Liver (tissue), 3 donors: ENCODE measurements around the gene CNIH3.

ENCODE experiments used
- EGR1 ChIP-seq, 2 donors: IDR thresholded peaks; 2 replicates each; pipeline ENCODE4 v1.6.1; 2016 to 2018; ENCODE audit warnings: antibody characterized with exemption in 2 of 2, low read depth in 2 of 2
- HNF4A ChIP-seq, 2 donors: conservative IDR thresholded peaks; 2 replicates each; pipeline ENCODE4 v1.6.1; 2016; ENCODE audit warnings: antibody characterized with exemption in 2 of 2, mild to moderate bottlenecking in 2 of 2
- JUND ChIP-seq, 2 donors: IDR thresholded peaks; 2 replicates each; pipeline ENCODE4 v1.6.1; 2016; ENCODE audit warnings: antibody characterized with exemption in 2 of 2
- RAD21 ChIP-seq, 2 donors: IDR thresholded peaks; 2 replicates each; pipeline ENCODE4 v1.6.1; 2016; ENCODE audit warnings: antibody characterized with exemption in 2 of 2, mild to moderate bottlenecking in 2 of 2
- RXRA ChIP-seq, 2 donors: IDR thresholded peaks; 2 replicates each; pipeline ENCODE4 v1.6.1; 2017 to 2018; ENCODE audit warnings: antibody characterized with exemption in 2 of 2, mild to moderate bottlenecking in 1 of 2
- TF ChIP-seq, protein P1 (sequence below): fragments of 150-350 bp; IDR thresholded peaks from 2 replicates; pipeline ENCODE4 v1.5.1; 2017; ENCODE audit warnings: improper control_type of control experiment, low read depth, low read length; ENCODE audit not compliant: missing input control
- TF ChIP-seq, protein P2 (sequence below): IDR thresholded peaks from 2 replicates; pipeline ENCODE4 v1.6.1; 2016; ENCODE audit warnings: antibody characterized with exemption
- TF ChIP-seq, protein P3 (sequence below): IDR thresholded peaks from 2 replicates; pipeline ENCODE4 v1.6.1; 2016; ENCODE audit warnings: antibody characterized with exemption
- donor health status: healthy.
- donor health status: healthy.

DNA sequence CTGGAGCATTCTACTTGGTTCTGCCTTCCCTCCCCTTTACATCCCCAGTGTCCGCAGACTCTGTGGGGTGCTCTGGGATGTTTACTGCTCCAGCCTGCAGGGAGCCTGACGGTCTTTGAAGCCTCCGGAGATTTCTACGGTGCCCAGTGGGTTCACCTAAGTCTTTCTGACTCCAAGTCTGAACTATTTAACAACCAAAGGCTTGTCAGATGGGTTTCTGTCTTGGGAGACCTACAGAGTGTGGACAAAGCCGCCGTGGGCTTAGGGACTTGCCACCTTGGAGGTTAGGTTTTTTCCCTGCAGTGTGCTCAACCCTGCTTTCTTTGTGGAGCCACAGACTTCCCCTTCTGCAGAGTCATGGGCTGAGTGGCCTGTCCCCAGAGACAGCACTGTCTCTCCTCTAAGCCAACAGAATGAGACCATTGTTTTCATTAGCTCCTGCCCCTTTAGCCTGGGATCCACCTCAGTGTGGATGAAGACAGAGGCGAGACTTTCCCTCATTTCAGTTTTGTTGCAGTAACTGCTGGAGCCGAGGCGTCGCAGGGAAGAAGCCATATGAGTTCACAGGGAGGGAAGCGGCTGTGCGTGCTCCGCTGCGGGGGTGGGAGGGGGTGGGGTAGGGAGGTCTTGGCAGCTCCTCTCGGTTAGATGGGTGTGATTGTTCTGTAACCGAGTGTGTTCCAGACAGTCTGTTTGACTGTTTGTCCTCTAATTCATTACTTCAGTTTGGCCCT lies 120.7 kb downstream of the CNIH3 start:
- TF ChIP-seq, protein P1, sequence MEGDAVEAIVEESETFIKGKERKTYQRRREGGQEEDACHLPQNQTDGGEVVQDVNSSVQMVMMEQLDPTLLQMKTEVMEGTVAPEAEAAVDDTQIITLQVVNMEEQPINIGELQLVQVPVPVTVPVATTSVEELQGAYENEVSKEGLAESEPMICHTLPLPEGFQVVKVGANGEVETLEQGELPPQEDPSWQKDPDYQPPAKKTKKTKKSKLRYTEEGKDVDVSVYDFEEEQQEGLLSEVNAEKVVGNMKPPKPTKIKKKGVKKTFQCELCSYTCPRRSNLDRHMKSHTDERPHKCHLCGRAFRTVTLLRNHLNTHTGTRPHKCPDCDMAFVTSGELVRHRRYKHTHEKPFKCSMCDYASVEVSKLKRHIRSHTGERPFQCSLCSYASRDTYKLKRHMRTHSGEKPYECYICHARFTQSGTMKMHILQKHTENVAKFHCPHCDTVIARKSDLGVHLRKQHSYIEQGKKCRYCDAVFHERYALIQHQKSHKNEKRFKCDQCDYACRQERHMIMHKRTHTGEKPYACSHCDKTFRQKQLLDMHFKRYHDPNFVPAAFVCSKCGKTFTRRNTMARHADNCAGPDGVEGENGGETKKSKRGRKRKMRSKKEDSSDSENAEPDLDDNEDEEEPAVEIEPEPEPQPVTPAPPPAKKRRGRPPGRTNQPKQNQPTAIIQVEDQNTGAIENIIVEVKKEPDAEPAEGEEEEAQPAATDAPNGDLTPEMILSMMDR, result no peak
- TF ChIP-seq EGR1 (IDR thresholded peaks at IDR 0.05; ENCODE audit: low read depth in 2 of 2), result no peak
- TF ChIP-seq RAD21 (IDR thresholded peaks at IDR 0.05), result no peak
- TF ChIP-seq, protein P2, sequence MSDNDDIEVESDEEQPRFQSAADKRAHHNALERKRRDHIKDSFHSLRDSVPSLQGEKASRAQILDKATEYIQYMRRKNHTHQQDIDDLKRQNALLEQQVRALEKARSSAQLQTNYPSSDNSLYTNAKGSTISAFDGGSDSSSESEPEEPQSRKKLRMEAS, result no peak
- TF ChIP-seq HNF4A (conservative IDR thresholded peaks at IDR 0.05), result no peak
- no peak for TF ChIP-seq RXRA (IDR thresholded peaks at IDR 0.05)
- TF ChIP-seq, protein P3, sequence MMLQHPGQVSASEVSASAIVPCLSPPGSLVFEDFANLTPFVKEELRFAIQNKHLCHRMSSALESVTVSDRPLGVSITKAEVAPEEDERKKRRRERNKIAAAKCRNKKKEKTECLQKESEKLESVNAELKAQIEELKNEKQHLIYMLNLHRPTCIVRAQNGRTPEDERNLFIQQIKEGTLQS, result no peak
- no peak for TF ChIP-seq JUND (IDR thresholded peaks at IDR 0.05)
